GF-D8 (cell line): Measurements from ENCODE around the gene ZNF827.

Source experiments
- DNase-seq: peaks from one replicate; lab custom pipeline; 2025; lab: John Stamatoyannopoulos, UW

Gene ZNF827

DNA sequence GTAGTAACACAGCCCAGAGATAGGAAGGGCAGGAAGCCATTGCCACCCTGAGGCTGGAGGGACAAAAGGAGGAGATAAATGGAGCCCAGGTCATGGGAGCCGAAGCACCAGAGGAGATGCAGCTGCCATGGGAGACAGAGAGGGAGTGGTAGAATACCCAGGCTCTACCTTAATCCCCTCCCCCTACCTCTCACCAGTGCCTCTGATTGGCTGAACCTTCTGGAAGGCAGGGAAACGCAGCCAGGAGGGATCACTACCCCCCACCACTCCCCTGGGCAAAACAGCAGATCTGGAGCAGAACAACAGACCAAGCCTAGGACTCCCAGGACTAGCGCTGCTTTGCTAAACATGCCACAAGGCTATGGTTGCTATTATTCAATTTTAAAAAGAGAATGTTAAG lies 114.2 kb downstream of the ZNF827 start:
- DNase-seq: no peak

GRCh38 chr4:145823743-145824142 lies 114.9 kb downstream of the ZNF827 start:
- no peak for DNase-seq

- DNase-seq: no peak
These were observed 116.0 kb downstream of the ZNF827 start for GRCh38 chr4:145822581-145822980.

GRCh38 chr4:145822181-145822580 lies 116.4 kb downstream of the ZNF827 start:
- no peak for DNase-seq

- DNase-seq: no peak
These were observed 116.9 kb downstream of the ZNF827 start for GRCh38 chr4:145821766-145822165.

- DNase-seq: no peak
These were observed 118.2 kb downstream of the ZNF827 start for GRCh38 chr4:145820407-145820806.

DNA sequence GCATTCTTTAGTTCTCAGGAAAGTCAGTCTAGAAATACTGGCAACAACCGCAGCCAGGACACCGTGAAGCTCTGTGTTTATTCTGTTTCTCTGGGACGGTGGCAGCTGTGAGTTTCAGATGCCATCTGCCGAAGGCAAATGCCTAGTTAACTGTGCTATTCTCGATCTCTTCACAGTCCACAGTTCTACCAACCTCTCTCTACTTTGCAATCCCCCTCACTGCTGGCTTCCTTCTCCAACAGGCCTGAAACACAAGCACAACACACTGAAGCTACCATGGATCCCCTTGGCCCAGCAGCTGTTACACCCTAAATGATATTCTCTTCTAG lies 118.8 kb downstream of the ZNF827 start:
- DNase-seq: no peak

GRCh38 chr4:145819101-145819852 lies 119.3 kb downstream of the ZNF827 start:
- DNase-seq: no peak

DNA sequence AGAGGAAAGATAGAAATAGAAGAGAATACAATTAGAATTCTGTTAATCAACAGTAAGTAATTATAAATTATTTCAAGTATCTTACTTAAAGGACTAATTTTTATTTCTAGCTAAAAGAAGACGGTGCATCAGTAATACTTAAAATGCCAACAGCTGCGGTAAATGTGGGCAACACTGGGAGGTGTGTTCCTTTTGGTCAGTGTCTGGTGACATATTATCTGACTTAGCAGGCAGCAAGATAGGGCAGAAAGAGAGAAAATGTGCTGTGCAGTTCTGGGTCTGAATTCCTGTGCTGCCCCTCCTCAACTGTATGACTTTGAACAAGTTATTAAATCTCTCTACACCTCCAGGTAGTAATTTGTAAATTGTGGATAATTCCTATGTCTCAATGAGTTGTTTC lies 120.6 kb downstream of the ZNF827 start:
- no peak for DNase-seq

DNA sequence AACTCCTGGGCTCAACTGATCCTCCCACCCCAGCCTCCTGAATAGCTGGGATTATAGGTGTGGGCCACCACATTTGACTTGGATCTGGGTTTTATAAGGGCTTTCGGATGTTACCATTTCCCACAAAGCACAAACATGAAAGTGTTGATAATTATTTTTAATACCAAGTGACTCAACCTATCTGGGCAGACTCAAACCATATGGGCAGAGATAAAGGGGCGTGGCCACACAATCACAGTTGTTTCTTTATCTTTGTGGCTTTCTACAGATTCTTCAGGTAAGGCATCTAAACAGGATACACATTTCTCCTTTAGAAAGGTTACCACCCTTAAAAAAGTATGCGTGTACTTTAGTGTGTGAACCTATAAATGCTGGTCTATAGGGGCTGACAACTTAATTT lies 122.5 kb downstream of the ZNF827 start:
- DNase-seq: no peak

DNA sequence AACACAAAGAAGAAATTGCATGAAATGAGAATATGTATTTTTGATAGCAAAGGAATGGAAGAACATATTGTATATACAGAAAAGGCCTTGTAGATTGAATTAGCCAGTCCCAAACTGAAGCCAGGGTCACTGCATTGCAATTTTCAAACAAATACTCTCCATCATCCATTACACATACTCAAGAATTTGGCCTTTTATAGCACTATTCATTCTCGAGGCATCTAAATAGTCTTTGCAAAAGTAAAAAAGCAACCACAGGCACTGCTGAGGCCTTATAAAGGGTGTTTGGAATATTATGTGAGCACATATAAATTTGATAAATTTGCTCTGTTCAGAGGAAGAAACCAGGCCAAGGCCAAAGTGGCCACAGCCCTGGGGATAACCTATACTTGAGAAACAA lies 123.0 kb downstream of the ZNF827 start:
- no peak for DNase-seq

DNA sequence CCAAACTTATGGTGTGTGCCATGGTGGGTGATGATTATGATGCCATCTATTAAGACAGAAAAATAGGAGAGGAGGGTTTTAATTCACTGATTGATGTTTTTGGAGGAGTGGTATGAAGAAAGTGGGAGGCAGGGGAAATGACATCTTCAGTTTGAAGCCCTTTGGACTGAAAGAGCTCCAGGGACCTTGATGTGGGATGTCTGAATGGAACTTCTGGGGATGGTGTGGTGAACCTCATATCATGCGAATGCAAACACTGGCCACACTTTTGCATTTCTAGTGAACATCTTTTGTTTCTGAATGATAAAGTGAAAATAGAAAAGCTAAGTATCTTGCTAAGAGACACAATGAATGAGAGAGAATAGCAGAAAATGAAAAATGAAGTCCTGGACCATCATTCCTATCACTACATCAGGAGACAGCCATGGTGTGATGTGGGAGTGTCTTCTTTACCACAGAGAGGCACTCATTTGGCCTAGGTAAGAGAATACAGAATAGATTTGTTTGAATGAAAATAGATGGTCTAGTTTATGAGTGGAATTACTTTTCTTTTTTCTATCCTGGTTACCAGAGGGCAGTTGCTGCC lies 123.5 kb downstream of the ZNF827 start:
- DNase-seq: no peak

DNA sequence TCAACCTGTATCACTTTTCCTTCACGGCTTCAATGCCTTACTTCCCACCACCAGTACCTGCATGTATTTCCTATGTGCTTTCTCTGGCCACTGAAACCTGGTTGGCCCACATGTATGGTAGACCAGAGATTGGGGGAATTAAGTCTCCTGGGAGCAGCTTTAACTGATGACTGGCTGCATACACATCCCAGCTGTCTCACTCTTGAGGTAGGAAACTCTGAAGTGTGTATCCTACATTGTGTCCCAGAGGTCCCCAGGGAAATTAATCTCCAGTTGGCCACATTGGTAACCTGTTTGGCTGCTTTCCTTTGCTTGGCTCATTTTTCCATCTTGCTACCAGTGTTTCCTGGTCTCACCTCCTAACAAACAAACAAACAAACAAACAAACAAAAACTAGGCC lies 124.4 kb downstream of the ZNF827 start:
- DNase-seq: no peak

- DNase-seq: no peak
These were observed 125.7 kb downstream of the ZNF827 start for GRCh38 chr4:145812919-145813318.

GRCh38 chr4:145808848-145809512 lies 129.6 kb downstream of the ZNF827 start:
- no peak for DNase-seq

DNA sequence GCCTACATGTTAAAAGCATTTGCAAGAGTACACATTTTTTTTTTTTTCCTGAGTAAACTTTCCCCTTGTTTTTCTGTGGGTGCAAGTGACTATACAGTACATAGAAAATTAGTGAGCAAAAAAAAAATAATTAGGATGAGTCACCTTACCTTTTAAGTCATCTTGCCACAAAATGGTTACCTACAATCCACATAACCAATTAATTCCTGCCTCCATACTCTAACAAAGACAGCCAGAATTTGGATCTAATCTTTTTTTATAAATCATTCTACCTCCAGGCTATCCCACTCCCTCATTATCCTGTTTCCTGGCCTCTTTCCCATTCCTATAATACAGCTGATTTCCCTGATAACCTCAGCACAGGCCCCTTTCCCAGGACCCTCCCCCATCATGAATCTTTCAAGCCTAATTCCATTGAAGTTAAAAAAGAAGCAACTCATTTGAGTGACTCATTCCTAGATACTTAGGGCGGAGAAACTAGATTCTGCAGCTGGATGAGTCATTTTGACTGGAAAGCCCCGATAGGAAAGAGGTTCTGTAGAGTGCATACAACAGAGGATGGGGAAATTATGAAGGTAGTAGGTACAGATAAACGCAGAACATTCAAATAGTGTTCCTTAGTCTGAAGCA lies 130.5 kb downstream of the ZNF827 start:
- DNase-seq: no peak

DNA sequence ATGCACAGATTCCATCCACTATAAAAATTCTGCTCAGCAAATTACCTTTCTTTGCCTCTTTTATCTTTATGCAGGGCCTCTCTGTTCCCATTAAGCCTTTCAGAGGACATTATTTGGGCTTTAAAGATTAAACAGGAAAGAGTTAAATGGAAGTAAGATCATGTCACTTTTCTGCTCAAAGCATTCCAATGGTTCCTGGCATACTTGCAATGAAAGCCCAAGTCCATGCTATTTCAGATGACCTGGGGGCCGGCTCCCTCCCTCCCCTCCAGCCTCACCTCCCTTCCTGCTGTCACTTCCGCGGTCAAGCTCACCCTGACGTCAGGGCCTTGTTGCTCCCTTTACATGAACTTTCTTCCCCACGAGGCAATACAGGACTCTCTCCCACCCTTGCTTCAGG lies 133.1 kb downstream of the ZNF827 start:
- no peak for DNase-seq

- no peak for DNase-seq
These were observed 134.5 kb downstream of the ZNF827 start for GRCh38 chr4:145804116-145804515.

GRCh38 chr4:145799223-145799622 lies 139.4 kb downstream of the ZNF827 start:
- DNase-seq: no peak

- DNase-seq: no peak
These were observed 141.3 kb downstream of the ZNF827 start for GRCh38 chr4:145797278-145797677.

DNA sequence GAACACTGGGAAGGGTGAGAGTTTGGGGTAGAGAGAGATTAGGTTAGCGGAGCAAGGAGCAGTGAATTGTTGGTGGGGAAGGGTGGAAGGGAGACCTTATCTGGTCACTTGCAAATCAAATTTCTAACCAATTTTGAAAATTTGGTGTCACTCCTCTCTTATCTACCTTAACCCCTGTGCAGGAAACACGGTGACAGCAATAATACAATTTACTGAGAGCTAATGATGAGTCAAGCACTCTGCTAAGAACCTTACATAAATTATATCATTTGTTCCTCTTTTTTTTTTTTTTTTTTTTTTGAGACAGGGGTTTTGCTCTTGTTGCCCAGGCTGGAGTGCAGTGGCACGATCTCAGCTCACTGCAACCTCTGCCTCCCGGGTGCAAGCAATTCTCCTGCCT lies 142.3 kb downstream of the ZNF827 start:
- no peak for DNase-seq

DNA sequence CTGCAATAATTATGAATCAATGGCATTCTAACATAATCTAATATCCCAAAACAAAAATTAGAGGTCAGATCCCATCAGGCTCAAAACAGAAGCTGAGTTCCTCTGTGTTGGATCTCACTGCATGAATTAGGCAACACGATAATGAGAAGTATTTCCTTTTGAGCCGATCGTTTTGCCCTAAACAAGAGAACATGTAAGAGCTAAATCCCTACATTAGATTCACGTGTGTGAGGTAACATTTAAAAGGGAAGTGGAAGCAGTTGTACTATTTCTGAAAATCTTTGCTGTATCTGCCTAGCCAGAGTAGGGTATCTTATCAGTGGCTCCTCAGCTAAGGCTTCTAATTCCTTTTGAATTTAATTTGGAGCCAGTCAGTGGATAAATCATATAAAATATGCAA lies 143.1 kb downstream of the ZNF827 start:
- no peak for DNase-seq

- no peak for DNase-seq
These were observed 146.2 kb downstream of the ZNF827 start for GRCh38 chr4:145792429-145792828.
